NCI-H1930 (cell line): ENCODE data around the gene GIPC3.

ENCODE experiments used
- DNase-seq, 2 experiments: peaks; one replicate each; lab custom pipeline; 2025; lab: John Stamatoyannopoulos, UW

GIPC3 gene

GRCh38 chr19:3605361-3605760 is 20.1 kb downstream of the GIPC3 start:
- no peak for DNase-seq

GRCh38 chr19:3605770-3606169 is 20.5 kb downstream of the GIPC3 start:
- DNase-seq, result no peak

DNA sequence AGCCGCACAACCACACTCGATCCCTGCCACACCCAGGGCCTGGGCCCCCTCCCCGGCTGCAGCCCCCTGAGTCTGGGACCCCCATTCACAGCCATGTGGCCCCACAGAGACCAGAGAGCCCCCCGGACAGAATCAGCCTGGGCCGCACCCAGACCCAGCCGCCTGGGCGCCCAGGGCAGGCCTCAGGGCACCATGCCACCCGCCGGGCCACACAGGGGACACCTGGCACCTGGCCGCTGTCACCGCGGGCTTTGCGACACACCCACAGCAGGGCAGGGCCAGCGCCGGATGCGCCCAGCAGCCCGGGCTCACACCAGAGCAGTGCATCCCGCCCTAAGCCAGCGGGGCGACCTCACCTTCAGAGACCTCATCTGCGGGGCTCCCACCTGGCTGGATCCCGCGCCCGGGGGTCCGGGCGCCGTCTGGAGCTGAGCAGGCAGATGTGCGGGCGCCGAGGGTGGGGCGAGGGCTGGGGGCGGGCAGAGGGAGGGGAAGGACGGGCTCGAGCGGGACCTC is 21.0 kb downstream of the GIPC3 start:
- no peak for DNase-seq

GRCh38 chr19:3606690-3607289 is 21.5 kb downstream of the GIPC3 start, which contains the start of gene TBXA2R:
Gene TBXA2R, minus strand, starts transcription at chr19:3606875. Its CDS starts 6,241 bp downstream, at chr19:3600634.
- DNase-seq, result no peak

GRCh38 chr19:3607303-3608078 is 22.2 kb downstream of the GIPC3 start:
- DNase-seq, result no peak

DNA sequence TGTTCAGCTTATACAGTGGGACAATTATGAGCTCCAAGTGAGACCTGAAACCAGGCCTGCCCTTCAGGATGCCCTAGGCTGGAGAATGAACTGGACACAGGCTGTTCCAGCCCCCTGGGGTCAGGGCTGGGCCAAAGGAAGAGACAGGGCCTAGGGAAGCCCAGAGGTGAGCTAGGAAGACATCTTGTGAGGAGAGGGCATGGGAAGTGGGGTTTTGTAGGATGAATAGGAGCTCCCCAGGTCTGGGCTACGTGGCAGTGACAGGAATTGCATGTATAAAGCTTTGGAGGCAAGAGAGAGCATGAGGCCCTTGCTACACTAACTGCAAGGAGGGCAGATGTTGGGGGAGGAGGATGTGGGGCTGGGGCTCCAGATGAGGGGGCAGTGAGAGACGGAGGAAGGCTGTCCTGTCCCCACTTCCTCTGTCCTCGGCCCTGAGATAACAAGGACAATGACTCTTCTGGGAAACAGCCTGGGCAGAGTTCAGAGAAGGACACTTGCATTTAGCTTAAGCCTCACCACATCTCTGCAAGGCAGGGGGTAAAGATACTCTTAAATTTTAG is 22.9 kb downstream of the GIPC3 start:
- DNase-seq, result no peak

DNA sequence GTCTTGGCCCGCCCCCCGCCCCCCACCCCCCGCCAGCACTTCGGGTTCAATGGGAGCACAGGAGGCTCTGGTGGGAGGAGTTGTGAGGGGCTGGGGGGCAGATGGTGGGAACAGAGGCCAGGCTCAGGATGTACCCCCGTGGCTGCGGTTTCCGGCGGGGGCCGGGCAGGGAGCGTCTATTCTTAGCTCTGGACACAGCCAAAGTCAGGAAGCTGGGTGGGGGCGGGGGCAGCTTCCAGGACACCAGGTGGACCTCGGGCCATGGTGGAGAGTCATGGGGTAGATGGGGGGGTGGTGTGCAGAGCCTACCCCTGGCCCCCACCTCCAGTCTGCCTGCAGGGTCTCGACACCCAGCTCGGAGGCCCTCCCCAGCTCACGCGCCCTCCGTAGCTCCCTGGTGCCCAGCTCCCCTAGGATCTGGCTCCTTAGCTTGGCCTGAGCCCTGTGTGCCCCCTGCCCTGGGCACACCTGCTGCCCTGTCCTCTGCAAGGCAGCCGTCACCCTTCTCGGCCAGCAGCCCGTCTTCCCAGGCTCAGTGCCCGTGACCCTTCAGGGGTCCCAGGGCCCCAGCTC is 23.6 kb downstream of the GIPC3 start:
- no peak for DNase-seq

GRCh38 chr19:3609779-3610719 is 24.8 kb downstream of the GIPC3 start:
- no peak for DNase-seq

DNA sequence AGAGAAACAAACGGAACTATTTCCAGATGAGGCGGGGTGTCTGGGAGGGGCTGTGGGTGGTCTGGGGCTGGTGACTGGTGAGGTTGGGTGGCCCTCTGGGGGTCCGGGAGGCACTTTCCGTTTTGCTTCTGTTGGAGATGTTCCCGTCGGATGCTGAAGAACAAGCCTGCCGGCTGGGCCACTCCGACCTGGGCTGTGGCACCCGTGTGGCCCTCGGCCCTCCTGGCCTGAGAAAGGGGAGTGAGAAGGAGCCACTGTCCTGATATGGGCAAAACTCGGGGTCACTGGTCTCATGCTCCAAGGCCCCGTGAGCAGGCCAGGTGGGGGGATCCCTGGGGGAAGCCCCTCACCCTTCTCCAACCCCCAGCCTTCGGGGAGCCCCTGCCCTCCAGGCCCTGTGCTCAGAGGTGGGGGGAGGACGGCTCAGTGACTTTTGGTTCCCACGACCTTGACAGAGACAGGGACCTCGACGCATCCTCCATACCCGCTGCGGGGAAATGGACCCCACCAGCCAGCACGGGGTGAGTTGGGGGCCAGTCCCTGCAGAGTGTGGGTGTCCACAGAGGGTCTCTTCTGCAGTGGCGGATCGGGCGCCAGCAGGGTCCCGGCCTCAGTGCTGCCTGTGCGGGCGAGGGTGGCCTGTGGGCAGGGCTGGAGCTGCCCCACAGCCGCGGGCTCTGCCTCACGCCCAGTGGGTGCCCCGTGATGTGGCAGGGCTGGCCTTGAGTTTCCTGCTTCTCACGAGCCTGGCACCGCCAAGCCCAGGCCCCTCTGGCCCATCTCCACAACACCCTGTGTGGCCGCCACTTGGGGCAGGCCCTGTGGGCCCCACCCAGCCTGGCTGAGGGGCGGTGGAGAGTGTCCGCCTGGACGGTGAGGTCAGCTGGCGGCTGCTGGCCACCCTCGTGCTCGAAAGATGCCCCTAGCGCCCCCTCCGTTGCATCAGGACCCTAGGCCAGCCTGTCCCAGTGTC is 25.8 kb downstream of the GIPC3 start:
- no peak for DNase-seq

DNA sequence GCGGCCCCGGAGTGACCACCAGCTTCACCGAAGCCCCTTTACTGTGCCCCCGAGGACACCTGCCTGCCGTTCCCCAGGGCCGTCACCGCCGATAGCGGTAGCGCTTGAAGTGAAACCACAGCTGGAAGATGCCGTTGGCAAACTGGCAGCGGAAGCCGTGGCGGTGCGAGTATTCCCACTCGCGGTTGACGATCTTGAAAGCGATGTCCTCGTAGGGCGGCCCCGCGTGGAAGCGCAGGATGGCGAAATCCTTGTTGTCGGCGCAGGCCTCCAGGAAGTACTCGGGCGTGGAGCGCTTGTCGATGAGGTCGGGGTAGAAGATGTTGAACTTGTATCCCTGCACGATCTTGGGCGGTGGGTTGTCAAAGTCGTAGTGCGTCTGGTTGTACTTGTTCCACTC is 26.6 kb downstream of the GIPC3 start:
- no peak for DNase-seq

DNA sequence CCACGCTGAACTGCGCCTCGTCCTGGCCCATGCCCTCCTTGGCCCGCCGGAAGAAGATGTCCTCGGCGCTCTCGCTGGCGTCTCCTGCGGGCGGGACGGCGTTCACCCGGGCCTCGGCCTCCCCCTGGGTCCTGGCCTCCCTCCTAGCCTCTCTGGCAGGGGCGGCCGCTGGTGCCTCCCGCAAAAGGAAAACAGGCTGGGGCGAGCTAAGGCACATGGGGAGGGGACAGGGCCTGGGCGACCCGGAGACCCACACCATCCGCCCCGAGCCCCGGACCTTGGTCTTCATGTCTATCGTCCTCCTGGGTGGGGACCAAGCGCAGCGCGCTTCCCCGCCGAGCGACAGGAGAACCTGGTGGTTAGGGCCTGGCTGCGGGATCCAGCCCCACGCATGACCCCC is 27.1 kb downstream of the GIPC3 start:
- no peak for DNase-seq

DNA sequence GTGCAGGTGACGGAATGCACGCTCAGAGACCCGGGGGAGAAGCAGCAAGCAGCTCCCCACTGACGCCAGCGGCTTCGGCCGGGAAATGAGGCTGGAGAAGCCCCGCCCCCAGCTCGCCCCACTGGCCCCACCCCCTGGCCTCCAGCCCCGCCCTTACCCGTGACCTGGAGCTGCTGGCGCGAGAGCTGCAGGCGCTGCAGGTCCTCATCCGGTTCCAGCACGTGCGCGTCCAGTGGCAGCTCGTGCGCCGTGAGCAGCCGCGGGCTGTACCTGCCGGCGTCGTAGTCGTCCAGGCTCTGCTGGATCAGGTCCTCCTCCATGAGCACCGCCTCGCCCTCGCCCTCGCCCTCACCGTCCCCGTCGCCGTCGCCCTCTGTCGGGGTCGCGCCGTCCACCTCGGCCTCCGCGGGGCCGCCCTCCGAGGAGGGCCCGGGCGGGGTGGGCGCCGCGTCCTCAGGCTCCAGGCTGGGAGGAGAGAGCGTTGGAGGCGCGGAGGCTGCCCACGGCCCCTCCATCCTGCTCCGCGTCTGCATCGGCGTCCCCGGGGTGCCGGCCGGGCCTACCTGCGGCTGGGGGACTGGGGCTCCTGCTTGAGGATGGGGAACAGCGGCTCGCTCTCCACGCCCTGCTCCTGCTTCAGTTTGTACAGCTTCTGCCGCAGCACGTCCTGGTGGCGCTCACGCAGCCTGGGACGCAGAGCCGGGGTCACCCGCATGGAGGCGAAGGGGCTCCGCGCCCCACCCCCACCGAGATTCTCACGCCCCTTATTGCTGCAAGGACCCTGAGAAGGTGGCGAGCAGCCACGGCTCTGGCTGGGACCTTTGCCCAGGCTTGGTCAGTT is 27.8 kb downstream of the GIPC3 start:
- DNase-seq, result no peak

GRCh38 chr19:3613818-3614661 is 28.8 kb downstream of the GIPC3 start:
- DNase-seq, result no peak

DNA sequence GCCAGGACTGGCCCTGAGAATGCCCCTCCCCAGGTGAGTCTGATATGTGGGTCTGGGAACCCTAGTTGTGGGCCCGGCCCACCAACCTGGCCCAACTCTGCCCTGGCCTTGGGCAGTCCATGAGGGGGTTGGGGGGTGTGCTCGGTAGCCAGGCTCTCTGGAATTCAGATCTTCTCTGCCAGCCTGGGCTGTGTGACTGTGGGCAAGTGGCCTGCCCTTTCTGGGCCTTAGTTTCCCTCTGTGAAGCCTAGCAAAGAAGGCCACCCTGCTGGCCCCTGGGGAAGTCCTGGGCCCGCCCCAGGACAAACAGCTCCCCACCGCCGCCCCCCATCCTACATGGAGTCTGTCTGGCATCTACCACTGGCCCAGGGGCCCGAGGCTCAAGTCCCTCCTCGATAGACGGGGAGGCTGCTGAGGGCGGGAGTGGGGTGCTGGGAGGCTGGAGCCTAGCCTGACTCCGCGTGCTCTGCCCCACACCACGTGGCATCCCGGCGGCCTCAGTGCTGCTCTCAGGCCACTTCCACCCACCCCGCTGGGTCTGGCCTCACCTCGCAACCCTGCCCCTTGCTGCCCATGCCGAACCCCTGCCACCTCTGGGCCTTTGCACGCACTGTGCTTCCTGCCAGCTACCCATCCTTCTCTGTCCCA is 29.7 kb downstream of the GIPC3 start:
- no peak for DNase-seq

GRCh38 chr19:3615524-3616135 is 30.4 kb downstream of the GIPC3 start:
- DNase-seq, result no peak

DNA sequence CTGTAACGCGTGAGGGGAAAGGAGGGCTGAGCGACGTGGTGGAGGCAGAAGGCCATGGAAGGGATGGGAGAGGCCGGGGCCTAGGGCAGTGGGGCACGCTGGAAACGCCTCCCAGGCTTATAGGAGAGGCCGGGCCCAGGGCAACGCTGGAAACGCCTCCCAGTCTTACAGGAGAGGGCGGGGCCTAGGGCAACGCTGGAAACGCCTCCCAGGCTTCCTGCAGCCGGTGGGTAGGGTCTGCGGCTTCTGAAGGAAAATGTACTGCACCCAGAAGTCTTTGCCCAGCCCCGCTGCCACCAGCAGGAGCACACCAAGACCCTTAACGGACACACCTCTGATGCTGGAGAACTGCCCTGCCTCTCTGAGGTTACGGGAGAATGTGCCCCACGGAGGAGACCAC is 32.2 kb downstream of the GIPC3 start:
- no peak for DNase-seq

DNA sequence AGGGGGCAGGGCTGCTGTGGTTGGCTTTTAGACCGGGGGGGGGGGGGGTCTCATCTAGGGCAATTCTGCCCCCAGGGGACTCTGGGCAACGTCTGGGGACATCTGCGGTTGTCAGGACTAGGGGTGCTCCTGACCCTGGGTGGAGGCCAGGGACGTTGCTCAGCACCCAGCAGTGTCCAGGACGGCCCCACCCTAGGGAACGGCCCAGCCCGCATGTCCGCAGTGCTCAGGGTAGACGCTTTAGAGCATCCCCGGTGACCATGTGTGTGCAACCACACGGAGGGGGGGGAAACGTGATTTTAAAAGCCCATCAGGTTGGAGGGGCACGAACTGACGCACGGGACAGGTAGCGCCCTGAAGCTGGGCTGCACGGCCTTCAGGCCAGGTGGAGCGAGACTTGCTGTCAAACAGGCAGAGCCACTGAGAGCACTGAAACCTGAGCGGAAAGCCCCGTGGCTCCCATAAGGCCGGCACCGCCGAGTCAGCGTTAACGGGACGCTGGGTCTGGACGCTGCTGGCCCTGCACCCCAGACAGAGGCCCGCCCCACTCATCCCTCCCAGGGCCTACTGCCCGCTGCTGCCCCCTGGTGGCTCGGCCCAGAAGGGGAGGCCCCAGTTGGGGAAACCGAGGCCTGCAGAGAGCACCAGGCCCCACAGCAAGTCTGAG is 33.0 kb downstream of the GIPC3 start:
- DNase-seq, result no peak
